ENCODE measurements around the gene RAD52.

Gene RAD52

GRCh38 chr12:865614-866013 is 83.9 kb downstream of the RAD52 start:
- no peak for DNase-seq

- DNase-seq: no peak
These were observed 86.2 kb downstream of the RAD52 start for GRCh38 chr12:863285-863684.

- DNase-seq: no peak
These were observed 87.1 kb downstream of the RAD52 start for GRCh38 chr12:862303-862911.

Measured in NCI-H446 treated with DMSO at 0.1 percent for 48 hours (cell line).